Measurements from ENCODE around the gene HOXC4.
A peak's percentile ranks its signal among the peaks of the same experiment; 100 is the strongest.
"Not testable (repeated sequence)": the region's sequence is repeated elsewhere in the genome, so short reads cannot be mapped to it uniquely, and the experiment has no call there.

Gene HOXC4

GRCh38 chr12:54042033-54042432 is 11.6 kb upstream of the HOXC4 start:
- not testable (repeated sequence) for DNase-seq

GRCh38 chr12:54042970-54043853 is 10.4 kb upstream of the HOXC4 start:
- peak in 1 of 2 experiments; percentile 40 for DNase-seq

- DNase-seq: no peak
These were observed 9.1 kb upstream of the HOXC4 start for GRCh38 chr12:54044425-54045103.

- DNase-seq: no peak
These were observed 8.2 kb upstream of the HOXC4 start for GRCh38 chr12:54045401-54045800.

GRCh38 chr12:54045868-54046521 is 7.6 kb upstream of the HOXC4 start:
- no peak for DNase-seq

- DNase-seq: peak in 1 of 2 experiments; percentile 14
These were observed 6.9 kb upstream of the HOXC4 start for GRCh38 chr12:54046809-54047159.

- no peak for DNase-seq
These were observed 6.3 kb upstream of the HOXC4 start for GRCh38 chr12:54047160-54047963.

GRCh38 chr12:54047964-54048303 is 5.7 kb upstream of the HOXC4 start:
- DNase-seq: no peak

- DNase-seq: no peak
These were observed 5.1 kb upstream of the HOXC4 start for GRCh38 chr12:54048406-54049093.

GRCh38 chr12:54049108-54049507 is 4.5 kb upstream of the HOXC4 start:
- DNase-seq: no peak

GRCh38 chr12:54050482-54050810 is 3.2 kb upstream of the HOXC4 start:
- DNase-seq: no peak

- DNase-seq: no peak
These were observed 2.4 kb upstream of the HOXC4 start for GRCh38 chr12:54051026-54051842.

GRCh38 chr12:54051874-54052437 is 1.7 kb upstream of the HOXC4 start:
- no peak for DNase-seq

GRCh38 chr12:54052438-54053002 is 1.1 kb upstream of the HOXC4 start:
- no peak for DNase-seq

- DNase-seq: peak in 1 of 2 experiments; percentile 26
These were observed 458 bp upstream of the HOXC4 start for GRCh38 chr12:54053003-54053750.

- DNase-seq: no peak
These were observed 1.1 kb downstream of the HOXC4 start for GRCh38 chr12:54054742-54055194.

GRCh38 chr12:54055552-54055951 is 1.9 kb downstream of the HOXC4 start:
- DNase-seq: no peak

GRCh38 chr12:54056110-54056509 is 2.5 kb downstream of the HOXC4 start:
- no peak for DNase-seq

- DNase-seq: no peak
These were observed 4.6 kb downstream of the HOXC4 start for GRCh38 chr12:54058128-54058768.

- DNase-seq: no peak
These were observed 6.0 kb downstream of the HOXC4 start for GRCh38 chr12:54059668-54060067.

All from NCI-H524 (cell line).